Kidney capillary endothelial cell (primary cell): ENCODE measurements around the gene MINDY2.
"Not testable (repeated sequence)": the region's sequence is repeated elsewhere in the genome, so short reads cannot be mapped to it uniquely, and the experiment has no call there.

Experiments used
- DNase-seq: peaks from one replicate; pipeline ENCODE4 v3.0.0-alpha.2; 2018; ENCODE audit warnings: low spot score

Gene MINDY2

DNA sequence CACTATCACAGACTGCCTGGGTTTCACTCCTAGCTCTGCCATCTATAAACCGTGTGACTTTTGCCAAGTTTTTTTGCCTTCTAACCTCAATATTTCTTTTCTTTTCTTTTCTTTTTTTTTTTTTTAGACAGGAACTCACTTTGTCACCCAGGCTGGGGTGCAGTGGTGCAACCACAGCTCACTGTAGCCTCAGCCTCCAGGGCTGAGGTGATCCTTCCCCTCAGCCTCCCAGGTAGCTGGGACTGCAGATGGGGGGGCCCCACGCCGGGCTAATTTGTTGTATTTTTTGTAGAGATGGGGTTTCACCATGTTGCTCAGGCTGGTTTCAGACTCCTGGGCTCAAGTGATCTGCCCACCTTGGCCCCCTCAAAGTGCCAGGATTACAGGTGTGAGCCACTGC is 18.4 kb upstream of the MINDY2 start:
- DNase-seq, result no peak

DNA sequence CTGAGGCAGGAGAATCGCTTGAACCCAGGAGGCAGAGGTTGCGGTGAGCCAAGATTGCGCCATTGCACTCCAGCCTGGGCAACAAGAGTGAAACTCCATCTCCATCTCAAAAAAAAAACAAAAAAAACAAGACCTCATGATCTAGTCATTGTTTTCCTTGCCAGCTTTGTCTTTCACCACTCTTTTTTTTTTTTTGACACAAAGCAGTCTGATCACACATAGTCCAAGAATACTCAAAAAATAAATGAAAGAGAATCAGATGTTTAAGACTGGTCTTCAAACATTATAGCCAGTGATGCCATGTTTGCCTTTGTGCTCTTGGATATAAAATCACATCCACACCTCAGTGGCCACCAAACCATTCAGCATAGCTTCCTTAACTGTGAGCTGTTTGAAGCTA is 15.8 kb upstream of the MINDY2 start:
- DNase-seq, result no peak

DNA sequence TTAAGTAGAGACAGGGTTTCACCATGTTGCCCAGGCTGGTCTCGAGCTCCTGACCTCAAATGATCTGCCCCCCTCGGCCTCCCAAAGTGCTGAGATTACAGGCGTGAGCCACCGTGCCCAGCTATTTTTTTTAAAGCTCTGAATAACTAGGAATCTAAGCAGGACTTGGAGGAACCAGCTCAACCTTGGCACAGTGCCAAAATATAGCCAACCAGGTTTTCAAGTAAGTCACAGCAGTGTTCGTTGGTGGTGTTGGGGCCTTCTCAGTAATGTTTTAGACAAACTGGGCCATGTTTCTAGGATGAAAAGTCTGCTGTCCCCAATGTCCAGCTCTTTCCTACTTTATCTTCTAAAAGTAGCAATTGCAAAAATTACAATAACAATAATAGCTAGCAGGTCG is 15.1 kb upstream of the MINDY2 start:
- no peak for DNase-seq

DNA sequence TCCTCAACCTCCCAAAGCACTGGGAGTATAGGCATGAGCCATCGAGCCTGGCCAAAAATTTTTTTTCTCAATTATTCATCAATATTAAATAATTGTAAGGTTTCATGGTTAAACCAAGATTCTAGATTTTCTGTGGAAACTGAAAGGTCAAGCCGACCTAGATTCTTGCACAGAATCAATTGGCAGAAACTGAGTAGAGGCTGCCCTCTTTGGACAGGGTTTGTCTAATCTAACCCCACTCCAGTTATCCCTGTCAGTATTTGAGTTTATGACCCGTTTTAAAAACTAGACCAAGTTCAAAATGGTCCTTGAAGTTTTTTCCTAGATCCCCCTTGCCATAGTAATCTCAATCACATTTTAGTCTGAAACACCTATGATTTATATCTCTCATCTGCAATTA is 13.0 kb upstream of the MINDY2 start:
- no peak for DNase-seq

DNA sequence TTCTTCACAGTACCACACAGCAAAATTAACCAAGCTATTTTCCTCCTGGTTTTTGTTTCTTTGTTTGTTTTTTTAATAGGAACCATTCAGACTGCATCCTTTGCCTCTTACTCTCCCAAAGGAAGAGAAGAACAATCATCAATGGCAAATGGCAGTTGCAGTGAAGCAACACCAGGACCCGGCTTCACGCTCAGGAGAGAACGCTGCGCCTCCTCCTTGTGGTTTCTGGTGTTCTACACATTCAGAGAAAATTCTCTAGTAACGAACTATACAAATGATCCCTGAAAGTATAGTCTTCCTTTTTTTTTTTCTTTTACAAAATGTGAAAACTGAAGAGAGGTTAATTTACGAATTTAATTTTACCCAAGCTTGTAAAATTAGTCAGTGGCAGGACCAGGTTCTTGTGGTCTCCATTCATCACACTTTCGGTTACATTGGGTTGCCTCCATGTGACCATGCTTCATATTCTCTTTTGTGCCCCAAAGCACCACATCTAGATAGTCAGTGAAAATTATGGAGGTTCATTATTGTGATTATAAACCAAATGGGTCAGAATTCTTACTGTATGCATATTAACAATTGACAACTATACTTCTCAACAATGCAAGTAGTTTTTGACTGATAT is 10.6 kb upstream of the MINDY2 start:
- no peak for DNase-seq

DNA sequence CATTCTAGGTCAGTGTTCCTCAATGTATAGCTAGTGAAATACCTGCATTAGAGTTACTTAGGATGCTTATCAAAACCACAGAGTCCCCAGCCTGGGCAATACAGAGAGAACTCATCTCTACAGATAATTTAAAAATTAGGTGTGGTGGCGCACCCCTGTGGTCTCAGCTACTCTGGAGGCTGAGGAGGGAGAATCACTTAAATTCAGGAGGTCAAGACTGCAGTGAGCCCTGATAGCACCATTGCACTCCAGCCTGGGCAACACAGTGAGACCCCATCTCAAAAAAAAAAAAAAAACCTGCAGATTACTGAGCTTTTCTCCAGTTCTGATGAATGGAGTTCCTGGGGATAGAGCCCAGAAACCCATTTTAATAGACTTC is 10.1 kb upstream of the MINDY2 start:
- DNase-seq, result no peak

DNA sequence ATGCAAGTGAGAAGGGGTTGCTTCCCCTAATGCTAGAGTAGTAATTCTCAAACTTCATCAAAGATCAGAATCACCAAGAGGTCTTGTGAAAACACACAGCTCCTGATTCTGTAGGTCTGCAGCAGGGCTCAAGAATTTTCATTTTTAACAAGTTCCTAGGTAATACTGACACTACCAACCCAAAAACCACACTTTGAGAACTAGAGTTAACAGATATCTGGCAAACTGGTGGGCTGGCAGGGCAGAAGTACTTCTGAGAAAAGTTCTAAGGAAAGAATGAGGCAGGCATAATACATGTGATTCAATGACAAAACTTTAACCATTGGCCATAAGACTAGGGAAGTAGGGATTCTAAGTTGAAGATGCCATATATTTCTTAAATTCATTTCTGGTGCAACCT is 8.8 kb upstream of the MINDY2 start:
- no peak for DNase-seq

DNA sequence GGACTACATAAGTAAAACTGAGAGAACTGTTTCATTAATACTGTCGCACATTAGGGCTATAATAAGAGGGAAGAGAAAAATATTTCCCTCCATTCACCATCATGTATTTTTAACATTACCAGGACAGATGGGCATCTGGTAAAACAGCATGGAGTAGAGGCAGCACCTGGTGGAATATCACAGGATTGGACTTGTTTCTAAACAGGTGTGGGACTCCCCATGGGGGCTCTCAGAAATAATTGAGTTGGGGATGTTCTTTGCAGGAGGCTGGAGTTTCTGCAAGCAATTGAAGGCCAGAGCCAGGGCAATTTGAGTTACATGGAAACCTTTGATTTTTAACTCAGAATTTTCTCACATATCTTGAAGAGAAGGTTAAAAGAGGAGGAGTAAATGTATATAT is 8.4 kb upstream of the MINDY2 start:
- DNase-seq, result no peak

DNA sequence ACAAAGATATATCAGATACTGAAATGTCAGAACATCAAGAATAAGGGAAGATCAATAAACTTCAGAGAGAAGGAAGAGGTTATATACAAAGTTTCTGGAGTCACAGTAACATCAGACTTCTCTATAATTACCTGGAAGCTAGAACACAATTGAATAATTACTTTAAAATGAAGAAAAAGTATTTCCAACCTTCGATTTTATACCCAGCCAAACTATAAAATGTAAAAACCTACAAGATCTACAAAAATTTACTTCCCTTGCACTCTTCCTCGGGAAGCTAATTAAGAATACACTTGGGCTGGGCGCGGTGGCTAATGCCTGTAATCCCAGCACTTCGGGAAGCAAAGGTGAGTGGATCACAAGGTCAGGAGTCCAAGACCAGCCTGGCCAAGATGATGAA is 6.6 kb upstream of the MINDY2 start:
- DNase-seq, result no peak

DNA sequence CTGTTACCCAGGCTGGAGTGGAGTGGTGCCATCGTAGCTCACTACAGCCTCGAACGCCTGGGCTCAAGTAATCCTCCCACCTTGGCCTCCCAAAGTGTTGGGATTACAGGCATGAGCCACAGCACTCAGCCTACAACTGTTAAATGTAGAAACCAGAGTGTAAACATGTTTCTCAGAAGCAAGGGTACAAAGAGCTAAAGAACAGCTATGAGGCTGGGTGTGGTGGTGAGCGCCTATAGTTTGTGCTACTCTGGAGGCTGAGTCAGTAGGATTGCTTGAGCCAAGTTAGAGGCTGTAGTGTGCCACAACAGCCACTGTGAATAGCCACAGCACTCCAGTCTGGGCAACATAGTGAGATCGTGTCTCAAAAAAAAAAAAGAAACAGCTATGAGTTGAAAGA is 4.8 kb upstream of the MINDY2 start:
- no peak for DNase-seq

DNA sequence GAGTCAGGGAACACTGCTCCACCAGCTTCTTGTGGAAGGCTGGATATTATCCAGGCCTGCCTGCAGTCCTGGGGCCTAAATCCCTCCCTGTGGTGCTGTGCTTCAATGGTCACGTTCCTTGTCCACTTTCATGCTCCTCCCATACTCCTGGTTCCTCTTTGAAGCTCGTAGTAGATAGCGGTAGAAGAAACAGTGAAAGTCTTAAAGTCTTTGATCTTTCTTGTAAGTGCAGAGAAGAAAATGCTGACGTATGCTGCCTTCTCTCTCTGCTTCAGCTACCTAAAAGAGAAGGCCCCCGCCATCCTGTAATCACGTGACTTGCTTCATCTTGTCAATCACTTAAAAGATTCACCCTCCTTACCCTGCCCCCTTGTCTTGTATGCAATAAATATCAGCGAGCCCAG is 2.5 kb upstream of the MINDY2 start:
- not testable (repeated sequence) for DNase-seq

DNA sequence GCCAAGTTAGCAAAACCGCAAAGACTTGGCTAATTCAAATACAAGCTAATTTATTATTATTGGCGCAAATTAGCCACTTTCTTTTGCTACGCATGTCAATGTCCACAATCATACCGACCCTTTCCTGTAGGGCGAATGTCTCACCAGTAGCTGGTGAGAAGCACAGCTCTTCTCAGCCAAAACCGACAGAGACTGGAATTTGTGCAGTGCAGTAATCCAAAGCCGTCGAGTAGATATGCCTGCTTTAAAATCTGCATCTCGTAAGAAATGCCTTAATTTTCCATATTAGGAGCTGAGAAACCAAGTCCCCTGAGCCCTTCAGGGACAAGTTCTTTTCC is 614 bp upstream of the MINDY2 start:
- no peak for DNase-seq

DNA sequence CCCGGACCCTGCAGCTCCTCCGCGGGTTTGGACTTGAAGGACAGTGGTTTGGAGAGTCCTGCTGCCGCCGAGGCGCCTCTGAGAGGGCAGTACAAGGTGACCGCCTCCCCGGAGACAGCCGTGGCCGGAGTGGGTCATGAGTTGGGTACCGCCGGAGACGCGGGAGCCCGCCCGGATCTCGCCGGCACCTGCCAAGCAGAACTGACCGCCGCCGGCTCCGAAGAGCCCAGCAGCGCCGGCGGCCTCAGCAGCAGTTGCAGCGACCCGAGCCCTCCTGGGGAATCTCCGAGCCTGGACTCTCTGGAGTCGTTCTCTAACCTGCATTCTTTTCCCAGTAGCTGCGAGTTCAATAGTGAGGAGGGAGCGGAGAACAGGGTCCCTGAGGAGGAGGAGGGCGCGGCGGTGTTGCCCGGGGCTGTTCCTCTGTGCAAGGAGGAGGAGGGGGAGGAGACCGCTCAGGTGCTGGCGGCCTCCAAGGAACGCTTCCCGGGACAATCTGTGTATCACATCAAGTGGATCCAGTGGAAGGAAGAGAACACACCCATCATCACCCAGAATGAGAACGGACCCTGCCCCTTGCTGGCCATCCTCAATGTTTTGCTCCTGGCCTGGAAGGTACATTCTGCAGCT is 634 bp downstream of the MINDY2 start:
- no peak for DNase-seq

DNA sequence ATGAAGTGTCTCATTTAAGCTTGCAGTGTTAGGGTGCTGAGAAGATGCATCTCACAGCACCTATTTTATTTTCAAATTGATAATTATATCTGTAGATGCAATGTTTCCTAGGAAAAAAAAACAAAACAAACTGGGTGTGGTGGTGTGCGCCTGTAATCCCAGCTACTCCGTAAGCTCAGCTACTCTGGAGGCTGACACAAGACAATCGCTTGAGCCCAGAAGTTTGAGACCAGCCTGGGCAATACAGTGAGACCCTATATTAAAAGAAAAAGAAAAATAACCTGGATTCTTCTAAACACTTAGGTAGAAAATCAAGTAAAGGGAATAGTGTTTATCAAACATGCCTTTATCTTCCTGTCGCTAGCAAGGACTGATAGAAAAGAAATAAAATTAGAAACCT is 1.9 kb downstream of the MINDY2 start:
- DNase-seq, result no peak

DNA sequence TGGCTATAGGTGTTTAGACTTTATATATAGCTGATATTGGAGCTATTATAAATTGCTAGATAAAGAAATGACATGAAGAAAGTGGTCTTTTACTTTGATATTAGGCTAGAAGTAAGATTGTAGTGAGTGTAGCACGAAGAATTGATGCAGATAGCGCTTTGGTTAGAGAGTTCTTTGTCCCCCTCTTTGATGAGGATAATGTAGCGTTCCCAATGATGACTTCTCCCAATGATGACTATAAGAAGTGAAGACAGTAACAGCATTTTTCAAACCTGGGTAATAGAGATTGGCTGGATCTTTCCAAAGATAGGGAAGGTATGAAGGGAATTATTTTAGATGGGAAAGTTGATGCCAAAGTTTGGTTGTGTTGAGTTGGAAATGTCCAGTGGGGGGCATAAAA is 4.3 kb downstream of the MINDY2 start:
- no peak for DNase-seq

DNA sequence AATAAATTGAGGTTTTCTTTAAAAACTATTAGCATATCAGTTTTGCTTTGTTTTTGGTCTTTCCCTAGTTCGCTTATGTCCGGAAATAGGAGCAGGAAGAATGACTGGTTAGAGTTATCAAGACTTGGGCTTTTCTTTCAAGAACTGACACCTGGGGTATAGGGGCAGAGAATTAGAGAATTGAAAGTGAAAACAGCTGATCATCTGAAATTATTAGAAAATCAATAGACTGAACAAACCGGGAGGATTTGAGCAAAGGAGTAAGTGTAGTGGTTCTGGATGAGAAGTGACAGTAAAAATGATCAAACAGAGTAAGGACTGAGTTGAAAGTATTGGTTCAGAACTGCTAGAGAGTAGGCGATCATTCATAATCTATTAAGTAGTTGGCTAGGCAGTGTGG is 6.0 kb downstream of the MINDY2 start:
- DNase-seq, result no peak

DNA sequence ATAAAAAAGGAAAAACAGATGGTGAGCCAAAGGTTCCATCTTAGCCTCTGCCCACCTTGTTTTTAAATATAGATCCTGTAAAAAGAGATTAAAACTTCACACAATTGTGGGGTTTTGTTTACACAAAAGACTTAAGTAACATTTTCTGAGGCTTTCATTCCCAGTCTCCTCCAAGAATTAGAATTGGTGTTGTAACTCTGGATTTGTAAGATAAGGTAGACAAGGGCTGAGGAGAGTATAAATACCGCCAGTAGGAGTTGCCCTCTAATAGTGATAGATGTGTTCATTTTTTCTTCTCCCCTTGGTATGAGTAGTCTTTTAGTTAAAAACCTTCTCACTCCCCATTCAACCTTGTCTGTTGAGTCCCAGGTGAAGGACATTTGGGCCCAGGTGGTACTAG is 8.5 kb downstream of the MINDY2 start:
- DNase-seq, result no peak

DNA sequence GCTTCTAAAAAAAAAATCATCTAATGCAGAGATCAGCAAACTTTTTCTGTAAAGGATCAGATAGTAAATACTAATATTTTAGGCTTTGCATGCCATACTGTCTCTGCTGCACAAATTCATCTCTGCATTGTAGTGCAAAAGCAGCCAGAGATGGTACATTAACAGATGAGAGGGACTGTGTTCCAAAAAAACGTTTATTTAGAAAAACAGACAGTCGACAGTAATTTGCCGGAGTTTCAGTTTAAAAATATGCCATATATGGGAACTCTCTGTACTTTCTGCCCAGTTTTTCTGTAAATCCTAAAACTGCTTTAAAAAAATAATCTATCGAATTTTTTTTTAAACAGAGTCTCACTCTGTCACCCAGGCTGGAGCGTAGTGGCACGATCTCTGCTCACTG is 14.3 kb downstream of the MINDY2 start:
- no peak for DNase-seq

DNA sequence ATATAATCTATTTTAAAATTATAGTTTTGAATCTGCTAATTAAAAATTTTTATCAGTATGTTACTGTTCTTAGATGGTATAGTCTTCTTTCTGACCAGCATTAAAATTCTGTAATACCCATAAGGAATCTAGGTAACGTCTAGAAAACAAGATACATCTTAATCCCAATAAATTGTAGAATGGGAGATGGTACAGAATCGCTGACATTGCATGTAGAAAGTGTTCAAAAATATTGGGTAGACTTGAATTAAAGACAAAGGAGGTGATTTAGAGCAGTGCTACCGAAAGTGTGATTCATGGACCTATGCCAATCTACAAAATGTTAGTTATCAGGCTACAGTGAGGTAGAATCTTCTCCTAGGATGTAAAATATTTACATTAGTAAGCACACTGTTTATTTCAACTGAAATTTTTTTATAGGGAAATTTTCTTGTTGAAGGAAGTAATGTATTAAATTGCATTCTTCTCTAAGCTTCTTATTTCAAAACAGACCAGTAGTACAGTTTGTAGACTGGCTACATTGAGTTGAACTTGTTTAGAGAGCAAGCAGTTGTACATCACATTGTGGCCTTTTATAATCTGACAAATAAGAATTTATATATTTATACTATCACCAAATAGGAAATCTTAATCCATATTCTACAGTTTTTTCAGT is 17.1 kb downstream of the MINDY2 start:
- no peak for DNase-seq

DNA sequence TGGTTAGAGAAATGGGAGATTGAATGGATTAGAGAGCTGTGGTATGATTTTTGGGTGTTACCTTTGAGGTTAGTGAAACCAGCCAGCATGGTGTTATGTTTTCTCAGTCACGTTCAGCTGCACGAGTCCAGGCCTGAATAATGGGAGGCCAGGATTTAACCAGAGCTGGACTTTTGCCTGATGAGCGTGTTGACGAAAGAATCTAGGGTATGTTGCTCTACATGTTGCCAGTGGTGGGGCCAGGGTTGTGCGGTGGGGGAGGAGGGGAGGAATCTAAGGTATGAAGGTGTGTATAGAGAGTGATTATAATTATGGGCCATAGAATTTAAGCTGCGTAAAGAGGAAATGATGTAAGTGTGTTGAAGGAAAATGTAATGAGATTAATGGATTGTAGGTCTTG is 22.8 kb downstream of the MINDY2 start:
- no peak for DNase-seq

DNA sequence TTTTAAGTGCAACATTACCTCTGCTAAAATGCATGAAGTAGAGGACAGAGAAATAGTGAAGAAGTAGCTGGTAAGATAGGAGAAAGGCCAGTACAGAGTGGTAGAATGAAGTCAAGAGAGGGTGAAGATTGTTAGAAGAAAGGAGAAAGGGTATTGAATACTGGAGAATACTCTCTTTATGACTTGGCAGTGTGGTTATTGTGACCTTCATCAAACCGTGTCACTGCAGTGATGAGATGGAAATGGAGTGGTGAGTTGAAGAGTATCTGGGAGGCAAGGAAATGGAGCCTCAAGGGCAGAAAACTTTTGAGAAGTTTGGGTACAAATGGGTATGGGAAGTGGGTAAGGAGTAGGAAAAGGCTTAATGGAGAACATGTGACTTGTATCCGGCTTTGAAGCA is 24.7 kb downstream of the MINDY2 start:
- DNase-seq, result no peak

DNA sequence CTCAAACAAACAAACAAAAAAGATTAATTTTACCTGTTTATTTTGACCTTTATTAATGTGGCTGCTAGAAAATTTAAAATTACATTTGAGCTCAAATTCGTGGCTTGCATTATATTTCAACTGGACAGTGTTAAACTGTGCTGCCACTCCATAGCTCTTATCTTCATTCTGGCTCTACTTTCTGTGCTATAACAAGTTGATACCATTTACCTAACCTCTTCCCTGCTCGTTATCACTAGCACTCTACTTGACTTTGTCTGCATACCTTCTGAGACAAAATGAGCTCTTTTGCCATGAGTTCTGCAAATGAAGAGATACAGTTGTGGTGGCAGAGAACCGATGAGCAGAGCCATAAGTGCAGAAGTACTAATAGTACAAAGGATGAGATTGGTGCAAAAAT is 26.4 kb downstream of the MINDY2 start:
- no peak for DNase-seq

DNA sequence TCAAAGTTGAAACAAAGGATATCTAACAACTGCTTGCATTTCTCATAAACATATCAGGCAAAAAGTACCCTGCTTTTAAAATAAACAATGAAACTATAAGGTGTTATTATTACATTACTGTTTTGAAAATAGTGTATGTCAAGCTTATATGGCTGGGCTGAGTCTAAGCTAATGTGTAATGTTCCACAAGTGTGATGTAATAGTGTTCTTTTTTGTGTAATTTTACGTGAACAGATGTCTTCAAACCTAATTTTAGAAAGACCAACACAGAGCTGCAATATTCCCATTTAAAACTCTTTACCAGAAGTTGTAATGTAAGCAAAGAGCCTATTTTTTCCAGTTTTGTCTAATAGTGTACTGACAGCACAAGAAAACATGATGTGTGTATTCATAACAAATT is 34.0 kb downstream of the MINDY2 start:
- no peak for DNase-seq

DNA sequence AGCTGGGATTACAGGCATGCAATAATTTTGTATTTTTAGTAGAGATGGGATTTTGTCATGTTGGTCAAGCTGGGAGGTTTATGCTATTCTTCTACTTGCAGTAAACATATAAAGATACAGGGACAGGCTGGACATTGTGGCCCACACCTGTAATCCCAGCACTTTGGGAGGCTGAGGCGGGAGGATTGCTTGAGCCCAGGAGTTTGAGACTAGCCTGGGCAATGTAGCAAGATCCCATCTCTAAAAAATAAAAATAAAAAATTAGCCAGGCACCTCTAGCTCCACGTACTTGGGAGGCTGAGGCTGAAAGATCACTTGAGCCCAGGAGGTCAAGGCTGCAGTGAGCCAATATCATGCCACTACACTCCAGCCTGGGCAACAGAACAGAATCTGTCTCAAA is 52.2 kb downstream of the MINDY2 start:
- DNase-seq, result not testable (repeated sequence)
